ENCODE data around the gene EGLN2. TPM values are rescaled to one million over a fixed set of nuclear protein-coding genes. Genes with fewer than 3 reads are reported as not detected.

EGLN2 gene
- total RNA-seq = 100 to 1,000 TPM; 101 to 105 TPM

- peaks cover 55% of the 10 kb centered on the region for H3K4me1 Mint-ChIP-seq
- H3K4me3 Mint-ChIP-seq = peak within 1 kb of the TSS; percentile 95
- DNase-seq (peak; percentile 100), ATAC-seq (peak; percentile 87)
- H3K27me3 Mint-ChIP-seq = no peaks in the 10 kb centered on the region
- CTCF ChIA-PET = interaction anchor here (0.6 to 3.7 kb wide), 12 partner anchors 7 to 145 kb away, joined by 3 to 42 read pairs (median 5); partner anchors contain the start of genes COQ8B, ITPKC and RAB4B
- no peaks in the 10 kb centered on the region for H3K9me3 Mint-ChIP-seq (ENCODE audit: low read depth)
- H3K36me3 Mint-ChIP-seq = peaks cover 28% of the 10 kb centered on the region
- peak within 1 kb of the TSS; percentile 98 for H3K27ac Mint-ChIP-seq
These were observed at the start of gene EGLN2 for GRCh38 chr19:40798683-40799557. Gene EGLN2 (plus strand): TSS chr19:40799191. CDS start chr19:40800573, 1,382 bp downstream.

- Mint-ChIP-seq H3K27ac (peak within 1 kb of the TSS; percentile 100), H3K4me1 (peaks cover 36% of the 10 kb centered on the region), H3K27me3 (no peaks in the 10 kb centered on the region), H3K4me3 (peak within 1 kb of the TSS; percentile 93), H3K9me3 (ENCODE audit: low read depth) (no peaks in the 10 kb centered on the region), H3K36me3 (peaks cover 29% of the 10 kb centered on the region)
- CTCF ChIA-PET = interaction anchor here (0.7 to 3.8 kb wide), 7 partner anchors 21 to 87 kb away, joined by 3 to 15 read pairs (median 5); partner anchors contain the start of genes COQ8B, ITPKC and RAB4B
- DNase-seq (peak; percentile 100), ATAC-seq (peak; percentile 86)
These were observed 48.7 kb upstream of the EGLN2 start, which contains the start of gene ACTMAP for GRCh38 chr19:40750058-40750873. Gene ACTMAP (minus strand): TSS chr19:40750477. CDS start chr19:40749803, 674 bp downstream.

GRCh38 chr19:40750874-40751537 lies 48.0 kb upstream of the EGLN2 start, which contains the start of gene SNRPA:
Gene SNRPA (plus strand): TSS chr19:40751203. CDS start chr19:40751409, 206 bp downstream.
- DNase-seq (peak; percentile 99), ATAC-seq (peak; percentile 76)
- H3K9me3 Mint-ChIP-seq (ENCODE audit: low read depth) = no peaks in the 10 kb centered on the region
- peaks cover 43% of the 10 kb centered on the region for H3K4me1 Mint-ChIP-seq
- peak within 1 kb of the TSS; percentile 93 for H3K4me3 Mint-ChIP-seq
- H3K36me3 Mint-ChIP-seq = peaks cover 35% of the 10 kb centered on the region
- peak within 1 kb of the TSS; percentile 100 for H3K27ac Mint-ChIP-seq
- no peaks in the 10 kb centered on the region for H3K27me3 Mint-ChIP-seq
- CTCF ChIA-PET = interaction anchor here (0.7 to 3.8 kb wide), 8 partner anchors 21 to 88 kb away, joined by 3 to 15 read pairs (median 4); partner anchors contain the start of genes COQ8B, ITPKC and RAB4B

GRCh38 chr19:40752257-40752781 lies 46.7 kb upstream of the EGLN2 start:
- peak; percentile 62 for DNase-seq
- CTCF ChIA-PET = interaction anchor here (1.0 to 6.2 kb wide), 9 partner anchors 8 to 119 kb away, joined by 3 to 44 read pairs (median 4); partner anchors contain the start of genes COQ8B, ITPKC and RAB4B
- peaks cover 55% of the 10 kb centered on the region for H3K4me1 Mint-ChIP-seq

GRCh38 chr19:40754611-40755247 lies 44.3 kb upstream of the EGLN2 start:
- peak; percentile 65 for DNase-seq
- CTCF ChIA-PET = interaction anchor here (0.6 to 6.2 kb wide), 10 partner anchors 23 to 334 kb away, joined by 3 to 44 read pairs (median 5); partner anchors contain the start of genes COQ8B, EGLN2, ITPKC and RAB4B
- no peaks in the 10 kb centered on the region for H3K9me3 Mint-ChIP-seq (ENCODE audit: low read depth)
- peaks cover 51% of the 10 kb centered on the region for H3K4me1 Mint-ChIP-seq
- peak overlapping the region; percentile 82 for H3K4me3 Mint-ChIP-seq
- ATAC-seq = no peak
- H3K36me3 Mint-ChIP-seq = peaks cover 56% of the 10 kb centered on the region
- peak overlapping the region; percentile 94 for H3K27ac Mint-ChIP-seq
- no peaks in the 10 kb centered on the region for H3K27me3 Mint-ChIP-seq

More at GRCh38 chr19:40752257-40752781, 46.7 kb upstream of the EGLN2 start:
- Mint-ChIP-seq H3K4me3 (peak overlapping the region; percentile 93), H3K9me3 (ENCODE audit: low read depth) (no peaks in the 10 kb centered on the region), H3K27me3 (no peaks in the 10 kb centered on the region), H3K27ac (peak overlapping the region; percentile 100), H3K36me3 (peaks cover 42% of the 10 kb centered on the region)
- no peak for ATAC-seq

GRCh38 chr19:40755248-40755624 lies 43.8 kb upstream of the EGLN2 start:
- DNase-seq = no peak
- peak overlapping the region; percentile 82 for H3K4me3 Mint-ChIP-seq
- peaks cover 53% of the 10 kb centered on the region for H3K4me1 Mint-ChIP-seq
- no peaks in the 10 kb centered on the region for H3K9me3 Mint-ChIP-seq (ENCODE audit: low read depth)
- H3K27ac Mint-ChIP-seq = peak overlapping the region; percentile 94
- H3K36me3 Mint-ChIP-seq = peaks cover 60% of the 10 kb centered on the region
- ATAC-seq = no peak
- CTCF ChIA-PET = interaction anchor here (0.6 to 6.2 kb wide), 7 partner anchors 22 to 335 kb away, joined by 3 to 44 read pairs (median 6); partner anchors contain the start of genes COQ8B, EGLN2, ITPKC and RAB4B
- no peaks in the 10 kb centered on the region for H3K27me3 Mint-ChIP-seq

GRCh38 chr19:40755791-40756190 lies 43.2 kb upstream of the EGLN2 start:
- no peak for DNase-seq
- Mint-ChIP-seq H3K27ac (peak overlapping the region; percentile 94), H3K4me1 (peaks cover 58% of the 10 kb centered on the region), H3K27me3 (no peaks in the 10 kb centered on the region), H3K9me3 (ENCODE audit: low read depth) (no peaks in the 10 kb centered on the region), H3K4me3 (peak overlapping the region; percentile 82), H3K36me3 (peaks cover 66% of the 10 kb centered on the region)
- CTCF ChIA-PET = interaction anchor here (1.1 to 6.2 kb wide), 6 partner anchors 22 to 508 kb away, joined by 3 to 44 read pairs (median 6); partner anchors contain the start of genes EGLN2 and RAB4B
- no peak for ATAC-seq

GRCh38 chr19:40756502-40757110 lies 42.4 kb upstream of the EGLN2 start:
- H3K9me3 Mint-ChIP-seq (ENCODE audit: low read depth) = no peaks in the 10 kb centered on the region
- peak overlapping the region; percentile 51 for H3K4me3 Mint-ChIP-seq
- peak overlapping the region; percentile 73 for H3K27ac Mint-ChIP-seq
- peaks cover 65% of the 10 kb centered on the region for H3K36me3 Mint-ChIP-seq
- DNase-seq (peak; percentile 63), ATAC-seq (peak; percentile 31)
- H3K4me1 Mint-ChIP-seq = peaks cover 64% of the 10 kb centered on the region
- CTCF ChIA-PET = interaction anchor here (0.7 to 6.2 kb wide), 5 partner anchors 11 to 507 kb away, joined by 3 to 44 read pairs (median 4); partner anchors contain the start of gene RAB4B
- no peaks in the 10 kb centered on the region for H3K27me3 Mint-ChIP-seq

GRCh38 chr19:40758491-40758890 lies 40.5 kb upstream of the EGLN2 start:
- DNase-seq (no peak), ATAC-seq (no peak)
- CTCF ChIA-PET = interaction anchor here (1.0 to 1.2 kb wide), 2 partner anchors 40 to 124 kb away, joined by 3 read pairs; no protein-coding TSS in a partner anchor
- H3K9me3 Mint-ChIP-seq (ENCODE audit: low read depth) = no peaks in the 10 kb centered on the region
- H3K4me1 Mint-ChIP-seq = peaks cover 74% of the 10 kb centered on the region
- no peaks in the 10 kb centered on the region for H3K27me3 Mint-ChIP-seq
- peak overlapping the region; percentile 4 for H3K27ac Mint-ChIP-seq
- no peak overlapping the region for H3K4me3 Mint-ChIP-seq
- peaks cover 67% of the 10 kb centered on the region for H3K36me3 Mint-ChIP-seq

GRCh38 chr19:40759352-40759751 lies 39.6 kb upstream of the EGLN2 start:
- DNase-seq = no peak
- Mint-ChIP-seq H3K4me1 (peaks cover 79% of the 10 kb centered on the region), H3K27ac (no peak overlapping the region), H3K36me3 (peaks cover 72% of the 10 kb centered on the region), H3K4me3 (no peak overlapping the region), H3K9me3 (ENCODE audit: low read depth) (no peaks in the 10 kb centered on the region), H3K27me3 (no peaks in the 10 kb centered on the region)
- ATAC-seq = no peak
- CTCF ChIA-PET = no interaction called here

GRCh38 chr19:40762754-40763470 lies 36.1 kb upstream of the EGLN2 start:
- no peak for ATAC-seq

More at GRCh38 chr19:40762754-40763470, 36.1 kb upstream of the EGLN2 start:
- H3K4me1 Mint-ChIP-seq = peaks cover 67% of the 10 kb centered on the region
- no peaks in the 10 kb centered on the region for H3K27me3 Mint-ChIP-seq
- no peaks in the 10 kb centered on the region for H3K9me3 Mint-ChIP-seq (ENCODE audit: low read depth)
- peaks cover 70% of the 10 kb centered on the region for H3K36me3 Mint-ChIP-seq
- H3K4me3 Mint-ChIP-seq = no peak overlapping the region
- CTCF ChIA-PET = interaction anchor here (0.5 to 1.7 kb wide), 2 partner anchors 44 to 380 kb away, joined by 3 to 4 read pairs; no protein-coding TSS in a partner anchor
- peak overlapping the region; percentile 74 for H3K27ac Mint-ChIP-seq
- DNase-seq = no peak
